Neuronal stem cell (in vitro differentiated cells): ENCODE data around the gene ROCK2.
A peak's percentile ranks its signal among the peaks of the same experiment; 100 is the strongest.

ENCODE experiments used
- DNase-seq: peaks from one replicate; pipeline ENCODE4 v3.0.0-alpha.2; 2013; ENCODE audit warnings: low spot score
- H2AFZ ChIP-seq: one replicate; pipeline ENCODE4 v1.6.1; 2013; ENCODE audit warnings: mild to moderate bottlenecking, low read length, inconsistent platforms
- H2AK5ac ChIP-seq: 2 replicates; pipeline ENCODE4 v1.6.1; 2013; ENCODE audit warnings: low read depth, mild to moderate bottlenecking, inconsistent platforms, low read length, moderate library complexity, mixed read lengths
- H2BK120ac ChIP-seq: 2 replicates; pipeline ENCODE4 v1.6.1; 2013; ENCODE audit warnings: low read depth, mild to moderate bottlenecking, inconsistent platforms, low read length, moderate library complexity, mixed read lengths
- H2BK12ac ChIP-seq: one replicate; pipeline ENCODE4 v1.6.1; 2013; ENCODE audit warnings: low read length, inconsistent platforms
- H2BK15ac ChIP-seq: 2 replicates; pipeline ENCODE4 v1.6.1; 2013; ENCODE audit warnings: mild to moderate bottlenecking, low read length, inconsistent platforms, mixed read lengths
- H2BK5ac ChIP-seq: one replicate; pipeline ENCODE4 v1.6.1; 2013; ENCODE audit warnings: inconsistent platforms, mild to moderate bottlenecking, low read length, moderate library complexity
- H3K14ac ChIP-seq: one replicate; pipeline ENCODE4 v1.6.1; 2013; ENCODE audit warnings: low read length, inconsistent platforms
- H3K18ac ChIP-seq: 2 replicates; pipeline ENCODE4 v1.6.1; 2013; ENCODE audit warnings: low read length, inconsistent platforms
- H3K23ac ChIP-seq: 2 replicates; pipeline ENCODE4 v1.6.1; 2013; ENCODE audit warnings: low read depth, mild to moderate bottlenecking, mixed read lengths, low read length, inconsistent platforms; ENCODE audit not compliant: poor library complexity
- H3K27ac ChIP-seq: replicated peaks from 3 replicates; pipeline ENCODE4 v1.5.1; 2013; ENCODE audit warnings: low read length, inconsistent platforms
- H3K27me3 ChIP-seq, 3 experiments: 2 replicates each; pipeline ENCODE4 v1.6.1; 2013; ENCODE audit warnings: low read length in 3 of 3, mild to moderate bottlenecking in 2 of 3, inconsistent platforms in 1 of 3, low read depth in 1 of 3, mixed read lengths in 1 of 3, moderate library complexity in 1 of 3; ENCODE audit not compliant: control insufficient read depth in 3 of 3, insufficient read depth in 3 of 3
- H3K36me3 ChIP-seq, 2 donors: replicated peaks in 1 of 2; 2 replicates each; pipeline ENCODE4 v1.6.1; 2013; ENCODE audit warnings: low read length in 2 of 2; ENCODE audit not compliant: control insufficient read depth in 2 of 2, insufficient read depth in 2 of 2
- H3K4ac ChIP-seq: 2 replicates; pipeline ENCODE4 v1.6.1; 2013; ENCODE audit warnings: inconsistent platforms, mild to moderate bottlenecking, low read length, moderate library complexity
- H3K4me1 ChIP-seq, 2 donors: 1 replicate in 1 of 2; 2 replicates in 1 of 2; pipeline ENCODE4 v1.6.1; 2013; ENCODE audit warnings: low read length in 2 of 2, low read depth in 1 of 2; ENCODE audit not compliant: control insufficient read depth in 2 of 2, insufficient read depth in 1 of 2
- H3K4me2 ChIP-seq: one replicate; pipeline ENCODE4 v1.6.1; 2013; ENCODE audit warnings: mild to moderate bottlenecking, low read length, inconsistent platforms; ENCODE audit not compliant: insufficient read depth, poor library complexity, severe bottlenecking
- H3K4me3 ChIP-seq, 2 donors: 2 replicates each; pipeline ENCODE4 v1.5.1; 2013; ENCODE audit warnings: low read length in 2 of 2, mild to moderate bottlenecking in 2 of 2, inconsistent platforms in 1 of 2, moderate library complexity in 1 of 2
- H3K79me1 ChIP-seq: one replicate; pipeline ENCODE4 v1.6.1; 2013; ENCODE audit warnings: low read depth, mild to moderate bottlenecking, inconsistent platforms, low read length, moderate library complexity
- H3K9ac ChIP-seq: one replicate; pipeline ENCODE4 v1.6.1; 2013; ENCODE audit warnings: mild to moderate bottlenecking, low read depth, low read length, inconsistent platforms; ENCODE audit not compliant: poor library complexity
- H3K9me3 ChIP-seq, 2 donors: replicated peaks in 1 of 2; 2 replicates each; pipeline versions ENCODE3 to v1.6.1; 2013; ENCODE audit warnings: low read length in 2 of 2, mild to moderate bottlenecking in 2 of 2, inconsistent platforms in 1 of 2, low read depth in 1 of 2, mixed read lengths in 1 of 2, moderate library complexity in 1 of 2; ENCODE audit not compliant: control insufficient read depth in 2 of 2, insufficient read depth in 1 of 2
- H4K8ac ChIP-seq: one replicate; pipeline ENCODE4 v1.6.1; 2013; ENCODE audit warnings: low read depth, mild to moderate bottlenecking, inconsistent platforms, low read length, moderate library complexity
- H4K91ac ChIP-seq: one replicate; pipeline ENCODE4 v1.6.1; 2013; ENCODE audit warnings: low read length, low read depth, mild to moderate bottlenecking, inconsistent platforms; ENCODE audit not compliant: poor library complexity
- WGBS, 2 donors: extraction: QIAGEN DNeasy Blood & Tissue Kit; methylation state at CpG; one replicate each; pipeline ENCODE4 v1.1.7; 2013; ENCODE audit warnings: missing lambda C conversion rate in 2 of 2, mixed read lengths in 1 of 2; ENCODE audit not compliant: insufficient read length in 2 of 2, insufficient replicate concordance in 1 of 2; ENCODE audit errors: extremely low coverage in 2 of 2; 5-methylcytosine and 5-hydroxymethylcytosine counted together

ROCK2 gene

GRCh38 chr2:11377928-11378545, 33.6 kb upstream of the ROCK2 start:
- H4K8ac ChIP-seq: no peak overlapping the region
- no peaks in the 10 kb centered on the region for H3K79me1 ChIP-seq
- no peak overlapping the region for H3K23ac ChIP-seq
- no peaks in the 10 kb centered on the region for H3K9me3 ChIP-seq
- WGBS, 2 donors: no CpG with 5 or more reads among the region's 12 CpGs
- H3K36me3 ChIP-seq: no peaks in the 10 kb centered on the region
- no peak overlapping the region for H3K18ac ChIP-seq
- H2AFZ ChIP-seq: peak overlapping the region; percentile 11
- no peak overlapping the region for H3K27ac ChIP-seq
- no peak overlapping the region for H4K91ac ChIP-seq
- H2BK15ac ChIP-seq: no peak overlapping the region
- no peaks in the 10 kb centered on the region for H3K27me3 ChIP-seq
- H3K4me2 ChIP-seq: no peak overlapping the region
- no peak overlapping the region for H3K4me3 ChIP-seq
- H3K9ac ChIP-seq: no peak overlapping the region
- no peak overlapping the region for H2BK12ac ChIP-seq
- H2AK5ac ChIP-seq: no peak overlapping the region
- no peak overlapping the region for H2BK120ac ChIP-seq
- peaks cover 6 to 25% of the 10 kb centered on the region in 2 donors for H3K4me1 ChIP-seq
- DNase-seq: no peak
- no peak overlapping the region for H3K4ac ChIP-seq
- no peak overlapping the region for H3K14ac ChIP-seq
- no peak overlapping the region for H2BK5ac ChIP-seq

GRCh38 chr2:11376071-11376470, 31.6 kb upstream of the ROCK2 start:
- no CpG with 5 or more reads among the region's 7 CpGs for WGBS, 2 donors
- no peak overlapping the region for H3K4ac ChIP-seq
- peaks cover 0 to 3% (median 0%) of the 10 kb centered on the region in 3 experiments for H3K27me3 ChIP-seq
- no peak overlapping the region for H3K27ac ChIP-seq
- no peak overlapping the region for H3K14ac ChIP-seq
- no peak overlapping the region for H2BK5ac ChIP-seq
- no peak overlapping the region for H4K8ac ChIP-seq
- H2AFZ ChIP-seq: peak overlapping the region; percentile 57
- H3K79me1 ChIP-seq: no peaks in the 10 kb centered on the region
- H3K4me1 ChIP-seq: peaks cover 6 to 26% of the 10 kb centered on the region in 2 donors
- peak overlapping the region; percentile 42 for H2BK12ac ChIP-seq
- H4K91ac ChIP-seq: no peak overlapping the region
- H3K4me2 ChIP-seq: no peak overlapping the region
- H2BK15ac ChIP-seq: no peak overlapping the region
- H3K23ac ChIP-seq: no peak overlapping the region
- H2BK120ac ChIP-seq: no peak overlapping the region
- H3K4me3 ChIP-seq: no peak overlapping the region
- DNase-seq: no peak
- no peaks in the 10 kb centered on the region for H3K36me3 ChIP-seq
- no peaks in the 10 kb centered on the region for H3K9me3 ChIP-seq
- H3K18ac ChIP-seq: no peak overlapping the region
- no peak overlapping the region for H2AK5ac ChIP-seq
- H3K9ac ChIP-seq: no peak overlapping the region

GRCh38 chr2:11375689-11376027, 31.2 kb upstream of the ROCK2 start:
- no peak overlapping the region for H2BK120ac ChIP-seq
- no peak overlapping the region for H3K4me3 ChIP-seq
- H2AFZ ChIP-seq: peak overlapping the region; percentile 57
- H3K4me1 ChIP-seq: peaks cover 6 to 26% of the 10 kb centered on the region in 2 donors
- no peak overlapping the region for H3K14ac ChIP-seq
- no peaks in the 10 kb centered on the region for H3K9me3 ChIP-seq
- no peak overlapping the region for H2BK15ac ChIP-seq
- WGBS, 2 donors: no CpG with 5 or more reads among the region's 7 CpGs
- no peaks in the 10 kb centered on the region for H3K79me1 ChIP-seq
- no peaks in the 10 kb centered on the region for H3K36me3 ChIP-seq
- no peak overlapping the region for H3K27ac ChIP-seq
- H3K27me3 ChIP-seq: peaks cover 0 to 3% (median 0%) of the 10 kb centered on the region in 3 experiments
- peak overlapping the region; percentile 40 for H2AK5ac ChIP-seq
- peak overlapping the region; percentile 9 for H2BK12ac ChIP-seq
- H4K91ac ChIP-seq: no peak overlapping the region
- H4K8ac ChIP-seq: no peak overlapping the region
- H3K9ac ChIP-seq: no peak overlapping the region
- no peak overlapping the region for H2BK5ac ChIP-seq
- no peak overlapping the region for H3K4me2 ChIP-seq
- no peak for DNase-seq
- H3K23ac ChIP-seq: no peak overlapping the region
- H3K18ac ChIP-seq: peak overlapping the region; percentile 80
- no peak overlapping the region for H3K4ac ChIP-seq

- H3K4me1 ChIP-seq: peaks cover 6 to 26% of the 10 kb centered on the region in 2 donors
- peak overlapping the region; percentile 78 for H3K27ac ChIP-seq
Measured at GRCh38 chr2:11375025-11375688, 30.7 kb upstream of the ROCK2 start.

More at GRCh38 chr2:11375025-11375688, 30.7 kb upstream of the ROCK2 start:
- Histone ChIP-seq H3K9me3 (no peaks in the 10 kb centered on the region), H2BK15ac (peak overlapping the region; percentile 79), H2BK12ac (no peak overlapping the region), H3K23ac (no peak overlapping the region), H3K27me3 (peaks cover 0 to 3% (median 0%) of the 10 kb centered on the region in 3 experiments), H3K4me3 (no peak overlapping the region), H2AFZ (peak overlapping the region; percentile 89), H3K4ac (no peak overlapping the region), H2AK5ac (peak overlapping the region; percentile 49), H3K14ac (no peak overlapping the region), H2BK120ac (no peak overlapping the region), H3K9ac (no peak overlapping the region), H3K18ac (peak overlapping the region; percentile 94), H3K36me3 (no peaks in the 10 kb centered on the region), H4K8ac (no peak overlapping the region), H3K79me1 (no peaks in the 10 kb centered on the region), H4K91ac (peak overlapping the region; percentile 60), H2BK5ac (peak overlapping the region; percentile 58), H3K4me2 (no peak overlapping the region)
- no CpG with 5 or more reads among the region's 15 CpGs for whole genome bisulfite sequencing, 2 donors
- no peak for DNase-seq
